HG03159 (cell line): ENCODE results near the gene SSRP1.

Experiments
- ATAC-seq: cut with Tn5 transposase; IDR thresholded peaks from one replicate; pipeline ENCODE4 v1.9.1; 2021; ENCODE audit warnings: mild to moderate bottlenecking, moderate library complexity; ENCODE audit not compliant: unreplicated experiment

Gene SSRP1

GRCh38 chr11:57359896-57360690 is 24.4 kb upstream of the SSRP1 start:
- ATAC-seq, result no peak

GRCh38 chr11:57359396-57359795 is 23.7 kb upstream of the SSRP1 start:
- ATAC-seq, result no peak

- no peak for ATAC-seq
Observed at GRCh38 chr11:57358991-57359390, 23.3 kb upstream of the SSRP1 start.

- ATAC-seq, result no peak
Observed at GRCh38 chr11:57358543-57358961, 22.9 kb upstream of the SSRP1 start.

GRCh38 chr11:57357856-57358255 is 22.2 kb upstream of the SSRP1 start:
- no peak for ATAC-seq

GRCh38 chr11:57357310-57357709 is 21.6 kb upstream of the SSRP1 start:
- no peak for ATAC-seq

- ATAC-seq, result no peak
Observed at GRCh38 chr11:57356268-57356667, 20.6 kb upstream of the SSRP1 start.

GRCh38 chr11:57354699-57355098 is 19.0 kb upstream of the SSRP1 start:
- ATAC-seq, result no peak

- ATAC-seq, result no peak
Observed at GRCh38 chr11:57353852-57354251, 18.2 kb upstream of the SSRP1 start.

GRCh38 chr11:57353446-57353845 is 17.8 kb upstream of the SSRP1 start:
- no peak for ATAC-seq

- no peak for ATAC-seq
Observed at GRCh38 chr11:57353036-57353435, 17.3 kb upstream of the SSRP1 start.

GRCh38 chr11:57349491-57350274 is 14.0 kb upstream of the SSRP1 start:
- no peak for ATAC-seq

- no peak for ATAC-seq
Observed at GRCh38 chr11:57348636-57349313, 13.1 kb upstream of the SSRP1 start.

- no peak for ATAC-seq
Observed at GRCh38 chr11:57348052-57348451, 12.4 kb upstream of the SSRP1 start.

GRCh38 chr11:57347336-57347735 is 11.6 kb upstream of the SSRP1 start:
- no peak for ATAC-seq

- no peak for ATAC-seq
Observed at GRCh38 chr11:57345555-57346211, 10.0 kb upstream of the SSRP1 start.

- no peak for ATAC-seq
Observed at GRCh38 chr11:57344826-57345225, 9.1 kb upstream of the SSRP1 start.

- no peak for ATAC-seq
Observed at GRCh38 chr11:57343825-57344224, 8.1 kb upstream of the SSRP1 start.

GRCh38 chr11:57342702-57343101 is 7.0 kb upstream of the SSRP1 start:
- no peak for ATAC-seq

GRCh38 chr11:57341250-57341808 is 5.6 kb upstream of the SSRP1 start:
- no peak for ATAC-seq
